Esophagus muscularis mucosa (tissue), 4 donors: ENCODE measurements around the gene CTNNA1.
"Not testable (repeated sequence)": the region's sequence is repeated elsewhere in the genome, so short reads cannot be mapped to it uniquely, and the experiment has no call there.

Experiments used
- EP300 ChIP-seq: sonication (generic); formaldehyde crosslinking; IDR thresholded peaks from one replicate; pipeline ENCODE4 v1.6.1; 2017; ENCODE audit warnings: antibody characterized with exemption
- POLR2A ChIP-seq: fragments of 450-650 bp; IDR thresholded peaks from one replicate; pipeline ENCODE4 v1.6.1; 2017; ENCODE audit warnings: antibody characterized with exemption, moderate library complexity, mild to moderate bottlenecking, low read depth
- TF ChIP-seq, protein P1 (sequence below), 3 experiments: fragments of 200-600 bp in 2 of 3; fragments of 450-650 bp in 1 of 3; sonication (generic) in 2 of 3; IDR thresholded peaks; one replicate each; pipeline ENCODE4 v1.5.1; 2017 to 2019; ENCODE audit warnings: antibody characterized with exemption in 3 of 3, mild to moderate bottlenecking in 2 of 3, moderate library complexity in 1 of 3

DNA sequence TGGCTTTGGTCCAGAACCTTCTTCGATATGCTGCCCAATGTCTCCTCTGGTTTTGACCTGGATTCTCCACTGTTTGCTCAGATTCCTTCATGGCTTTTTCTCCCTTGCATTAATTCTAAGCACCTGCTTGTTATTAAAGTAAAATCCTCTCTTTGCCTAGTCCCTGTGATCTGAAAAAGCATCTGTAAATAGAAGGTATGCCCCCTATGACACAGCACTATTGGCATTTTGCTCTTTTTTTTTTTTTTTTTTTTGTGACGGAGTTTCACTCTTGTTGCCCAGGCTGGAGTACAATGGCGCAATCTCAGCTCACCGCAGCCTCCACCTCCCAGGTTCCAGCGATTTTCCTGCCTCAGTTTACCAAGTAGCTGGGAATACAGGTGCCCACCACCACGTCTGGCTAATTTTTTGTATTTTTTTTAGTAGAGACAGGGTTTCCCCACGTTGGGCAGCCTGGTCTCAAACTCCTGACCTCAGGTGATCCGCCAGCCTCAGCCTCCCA lies 37.2 kb upstream of the CTNNA1 start:
- TF ChIP-seq, protein P1, sequence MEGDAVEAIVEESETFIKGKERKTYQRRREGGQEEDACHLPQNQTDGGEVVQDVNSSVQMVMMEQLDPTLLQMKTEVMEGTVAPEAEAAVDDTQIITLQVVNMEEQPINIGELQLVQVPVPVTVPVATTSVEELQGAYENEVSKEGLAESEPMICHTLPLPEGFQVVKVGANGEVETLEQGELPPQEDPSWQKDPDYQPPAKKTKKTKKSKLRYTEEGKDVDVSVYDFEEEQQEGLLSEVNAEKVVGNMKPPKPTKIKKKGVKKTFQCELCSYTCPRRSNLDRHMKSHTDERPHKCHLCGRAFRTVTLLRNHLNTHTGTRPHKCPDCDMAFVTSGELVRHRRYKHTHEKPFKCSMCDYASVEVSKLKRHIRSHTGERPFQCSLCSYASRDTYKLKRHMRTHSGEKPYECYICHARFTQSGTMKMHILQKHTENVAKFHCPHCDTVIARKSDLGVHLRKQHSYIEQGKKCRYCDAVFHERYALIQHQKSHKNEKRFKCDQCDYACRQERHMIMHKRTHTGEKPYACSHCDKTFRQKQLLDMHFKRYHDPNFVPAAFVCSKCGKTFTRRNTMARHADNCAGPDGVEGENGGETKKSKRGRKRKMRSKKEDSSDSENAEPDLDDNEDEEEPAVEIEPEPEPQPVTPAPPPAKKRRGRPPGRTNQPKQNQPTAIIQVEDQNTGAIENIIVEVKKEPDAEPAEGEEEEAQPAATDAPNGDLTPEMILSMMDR (IDR thresholded peaks at IDR 0.05) = not testable (repeated sequence)
- not testable (repeated sequence) for TF ChIP-seq POLR2A, EP300
